Heart right ventricle (tissue), 16 donors: ENCODE results near the gene JCAD. TPM values are rescaled to one million over a fixed set of nuclear protein-coding genes. Genes with fewer than 3 reads are reported as not detected.
A peak's percentile ranks its signal among the peaks of the same experiment; 100 is the strongest.
"Not testable (repeated sequence)": the region's sequence is repeated elsewhere in the genome, so short reads cannot be mapped to it uniquely, and the experiment has no call there.

Experiments
- ATAC-seq, 8 donors: fragments of 200-7000 bp; cut with Tn5 transposase; one replicate each; pipeline ENCODE4 v1.9.1; 2020; ENCODE audit warnings: mild to moderate bottlenecking in 8 of 8, moderate library complexity in 8 of 8, moderate number of reproducible peaks in 1 of 8
- DNase-seq, 2 donors: peaks; one replicate each; pipeline ENCODE4 v3.0.0-alpha.2; 2020
- H3K27ac ChIP-seq, 10 donors: fragments of 200-600 bp; sonication (generic) in 2 of 10; one replicate each; pipeline versions ENCODE4 v1.5.0 to v1.8.0; 2020 to 2022; ENCODE audit warnings: mild to moderate bottlenecking in 3 of 10
- H3K27me3 ChIP-seq, 7 donors: fragments of 200-600 bp; one replicate each; pipeline ENCODE4 v1.8.0; 2021 to 2022; ENCODE audit warnings: mild to moderate bottlenecking in 2 of 7
- H3K36me3 ChIP-seq, 9 donors: fragments of 200-600 bp; sonication (generic) in 1 of 9; one replicate each; pipeline versions ENCODE4 v1.5.0 to v1.8.0; 2020 to 2022; ENCODE audit warnings: mild to moderate bottlenecking in 2 of 9
- H3K4me1 ChIP-seq, 9 donors: fragments of 200-600 bp; sonication (generic) in 1 of 9; one replicate each; pipeline versions ENCODE4 v1.5.0 to v1.8.0; 2020 to 2022; ENCODE audit warnings: mild to moderate bottlenecking in 4 of 9
- H3K4me3 ChIP-seq, 10 donors: fragments of 200-600 bp; sonication (generic) in 2 of 10; one replicate each; pipeline versions ENCODE4 v1.5.0 to v1.8.0; 2020 to 2022; ENCODE audit warnings: mild to moderate bottlenecking in 7 of 10, moderate library complexity in 2 of 10
- H3K9me3 ChIP-seq, 11 donors: fragments of 200-600 bp in 10 of 11; sonication (generic) in 2 of 11; one replicate each; pipeline versions ENCODE4 v1.5.0 to v1.8.0; 2013 to 2022; ENCODE audit warnings: mild to moderate bottlenecking in 2 of 11, control low read depth in 1 of 11, moderate library complexity in 1 of 11
- WGBS, 2 donors: extraction: QIAGEN DNeasy Blood & Tissue Kit; methylation state at CpG; one replicate each; pipeline ENCODE4 v1.1.7; 2013; ENCODE audit warnings: inconsistent platforms in 1 of 2; 5-methylcytosine and 5-hydroxymethylcytosine counted together
- intact Hi-C, 10 donors: fragments of 100-400 bp; cut with DNase I; formaldehyde crosslinking; loops; one replicate each; pipeline versions ENCODE4 v1.11.1 to v1.14.2; 2022
- long read RNA-seq, 3 donors: library from polyadenylated mRNA; unstranded; transcript quantifications; one replicate each; pipeline ENCODE4 v2.0.0, GENCODE V29; 2020 to 2021
- polyA plus RNA-seq, 2 donors: library from polyadenylated mRNA; stranded (reverse); fragments of 200-250 nt; gene quantifications; one replicate each; pipeline ENCODE4 v1.2.3, GENCODE V29; 2013
- total RNA-seq, 10 donors: library from RNA; stranded (reverse); fragmentation: NEBNext Ultra II Directional in 3 of 10; extraction: Animal tissue kit (Norgen Biotek cat#: 25700) in 3 of 10; gene quantifications; one replicate each; pipeline versions ENCODE4 v1.2.1 to v1.2.4, GENCODE V29; 2021 to 2023
- TF ChIP-seq, protein P1 (sequence below), 9 donors: fragments of 200-600 bp; sonication (generic) in 2 of 9; IDR thresholded peaks; one replicate each; pipeline versions ENCODE4 v1.5.0 to v1.8.0; 2021 to 2022; ENCODE audit warnings: antibody characterized with exemption in 9 of 9, mild to moderate bottlenecking in 5 of 9, moderate library complexity in 1 of 9
- donor health status: Arrhythmogenic right ventricular cardiomyopathy.
- donor health status: ischemic (EF 13 %, LVEDD 7.1; RV severe dilation, severe dysfunction).
- donor health status: healthy with polysubstance abuse.
- donor health status: DM: no; HTN: yes; CAD: no.
- donor health status: DM: no; HTN: no; CAD: no.
- donor health status: ischemic (EF 25% LVEDD 6.9; RV normal size, moderate dysfunction).
- donor health status: ischemic (EF 25% LVEDD 5.7; RV mildly dilated, moderate dysfunction).
- donor health status: healthy.
- donor health status: DM: yes; HTN: yes; CAD: no.
- donor health status: Ischemic cardiomyopathy.
- donor health status: ischemic (EF 35%, LVEDD 5.7; RV mildly dilated, moderate dysfunction).
- donor health status: nonischemic (EF 11% LVEDD 7.7; RV severe dilation, severe dysfunction).
- donor health status: DM: yes; HTN: yes; CAD: no.
- donor health status: PGD.
- donor health status: ischemic (EF 29% LVEDD 5.4; RV normal size, mild dysfunction).
- donor health status: nonischemic (EF 23%, LVEDD 6.1; RV moderate dilation, normal function).

JCAD gene, protein sequence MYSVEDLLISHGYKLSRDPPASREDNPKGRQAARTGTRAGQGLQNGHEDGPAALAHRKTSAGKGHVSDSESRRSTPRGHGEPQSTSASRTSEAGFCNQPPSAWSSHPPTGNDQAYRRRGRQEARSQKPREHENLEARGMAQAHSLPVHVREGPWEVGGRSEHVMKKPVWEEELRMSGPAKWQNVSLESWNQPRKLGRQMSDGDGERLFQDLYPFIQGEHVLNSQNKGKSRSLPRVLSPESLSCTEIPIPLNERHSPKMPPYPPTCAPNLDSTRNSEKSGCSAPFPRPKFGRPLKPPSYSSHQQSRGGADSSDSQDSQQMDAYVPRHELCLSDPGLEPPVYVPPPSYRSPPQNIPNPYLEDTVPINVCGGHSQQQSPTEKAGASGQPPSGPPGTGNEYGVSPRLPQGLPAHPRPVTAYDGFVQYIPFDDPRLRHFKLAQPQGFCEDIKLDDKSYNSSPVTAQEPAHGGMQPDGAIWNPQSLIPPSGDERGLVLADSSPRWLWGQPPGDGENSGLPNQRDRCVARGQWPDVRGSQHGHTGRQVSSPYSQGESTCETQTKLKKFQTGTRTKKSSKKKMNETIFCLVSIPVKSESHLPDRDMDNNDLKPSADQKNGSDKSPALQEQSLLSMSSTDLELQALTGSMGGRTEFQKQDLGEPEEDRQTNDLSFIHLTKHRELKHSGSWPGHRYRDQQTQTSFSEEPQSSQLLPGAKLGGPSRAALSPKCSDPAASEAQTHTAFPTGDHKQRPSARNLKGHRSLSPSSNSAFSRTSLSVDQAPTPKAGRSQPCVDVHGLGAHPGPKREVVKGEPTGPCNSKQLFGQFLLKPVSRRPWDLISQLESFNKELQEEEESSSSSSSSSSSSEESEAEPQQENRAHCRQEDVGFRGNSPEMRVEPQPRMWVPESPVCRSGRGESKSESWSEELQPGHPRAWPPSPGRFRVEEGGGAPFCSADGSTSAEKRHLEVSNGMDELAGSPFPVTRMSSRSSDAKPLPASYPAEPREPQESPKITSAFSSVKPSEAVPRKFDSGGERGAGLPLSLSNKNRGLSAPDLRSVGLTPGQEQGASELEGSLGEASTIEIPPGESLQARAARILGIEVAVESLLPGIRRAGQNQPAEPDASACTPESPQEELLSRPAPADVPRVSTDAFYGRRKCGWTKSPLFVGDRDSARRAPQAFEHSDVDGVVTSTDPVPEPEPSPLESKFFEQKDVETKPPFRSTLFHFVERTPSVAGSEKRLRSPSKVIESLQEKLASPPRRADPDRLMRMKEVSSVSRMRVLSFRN (N-terminal part only)
- total RNA-seq (10 to 100 TPM; 16.5 to 39.8 (median 21.4) TPM), polyA plus RNA-seq (10 to 100 TPM in 1 of 2 donors, 1 to 10 TPM in 1; 7.7 to 13.0 TPM)
- long read RNA-seq, donor 1, full-length matches to known transcripts = 2 of 19 reads
- long read RNA-seq, donor 1, partial matches to known transcripts = 5 of 19 reads
- long read RNA-seq, donor 1, other reads (novel, unspliced or antisense) = 12 of 19 reads
- long read RNA-seq, donor 2, full-length matches to known transcripts = 4 of 18 reads
- long read RNA-seq, donor 2, partial matches to known transcripts = 3 of 18 reads
- long read RNA-seq, donor 2, other reads (novel, unspliced or antisense) = 11 of 18 reads
- long read RNA-seq, donor 3, full-length matches to known transcripts = 1 of 30 reads
- long read RNA-seq, donor 3, partial matches to known transcripts = 8 of 30 reads
- long read RNA-seq, donor 3, other reads (novel, unspliced or antisense) = 21 of 30 reads

DNA sequence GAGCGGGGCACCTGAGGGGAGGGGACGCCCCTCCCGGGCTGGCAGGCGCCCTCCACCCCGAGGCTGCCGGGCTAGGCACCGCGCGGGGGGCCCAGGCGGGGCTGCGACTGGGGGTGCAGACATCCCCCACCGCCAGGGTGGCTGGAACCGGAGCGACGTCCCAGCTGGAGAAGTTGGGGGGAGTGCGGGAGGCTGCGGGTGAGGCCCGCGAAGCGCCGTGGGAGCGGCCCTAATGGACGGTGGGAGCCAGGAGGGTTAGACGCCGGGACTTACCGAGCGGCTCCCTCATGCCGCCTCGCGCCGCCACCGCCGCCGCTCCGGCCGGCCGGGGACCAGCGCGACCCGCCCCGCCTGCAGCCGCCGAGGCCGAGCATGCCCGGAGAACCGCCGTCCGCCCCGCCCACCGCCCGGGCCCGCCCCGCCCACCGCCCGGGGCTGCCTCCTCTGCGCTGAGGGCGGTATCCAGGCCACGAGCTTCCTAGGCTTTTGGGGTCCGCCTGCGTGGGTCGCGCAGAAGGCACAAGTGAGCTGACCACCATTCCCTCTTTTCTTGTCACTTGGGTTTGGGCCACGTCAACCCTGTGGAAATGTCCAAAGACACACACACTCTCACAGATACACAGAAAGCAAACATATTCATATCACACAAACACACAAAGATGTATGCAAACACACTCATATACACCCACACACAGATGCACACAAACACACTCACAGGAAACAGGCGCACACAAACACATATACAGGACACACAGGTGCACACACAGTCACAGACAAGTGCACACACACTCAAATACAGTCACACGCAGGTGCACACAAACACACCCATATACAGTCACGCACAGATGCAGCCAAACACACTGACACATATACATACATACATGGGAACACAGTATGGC lies at the start of gene JCAD:
TSS of gene JCAD (minus strand) at position 378 of the 899 bp plus-strand sequence. CDS start 11,774 bp downstream, outside the sequence.
- H3K36me3 ChIP-seq = no peaks in the 10 kb centered on the region
- peak within 1 kb of the TSS; percentile 68 to 90 (median 82) for H3K4me3 ChIP-seq
- WGBS, 2 donors = 4 to 8% methylated on average over 38 to 66 of the region's 66 CpGs
- no peaks in the 10 kb centered on the region for H3K9me3 ChIP-seq
- TF ChIP-seq, protein P1, sequence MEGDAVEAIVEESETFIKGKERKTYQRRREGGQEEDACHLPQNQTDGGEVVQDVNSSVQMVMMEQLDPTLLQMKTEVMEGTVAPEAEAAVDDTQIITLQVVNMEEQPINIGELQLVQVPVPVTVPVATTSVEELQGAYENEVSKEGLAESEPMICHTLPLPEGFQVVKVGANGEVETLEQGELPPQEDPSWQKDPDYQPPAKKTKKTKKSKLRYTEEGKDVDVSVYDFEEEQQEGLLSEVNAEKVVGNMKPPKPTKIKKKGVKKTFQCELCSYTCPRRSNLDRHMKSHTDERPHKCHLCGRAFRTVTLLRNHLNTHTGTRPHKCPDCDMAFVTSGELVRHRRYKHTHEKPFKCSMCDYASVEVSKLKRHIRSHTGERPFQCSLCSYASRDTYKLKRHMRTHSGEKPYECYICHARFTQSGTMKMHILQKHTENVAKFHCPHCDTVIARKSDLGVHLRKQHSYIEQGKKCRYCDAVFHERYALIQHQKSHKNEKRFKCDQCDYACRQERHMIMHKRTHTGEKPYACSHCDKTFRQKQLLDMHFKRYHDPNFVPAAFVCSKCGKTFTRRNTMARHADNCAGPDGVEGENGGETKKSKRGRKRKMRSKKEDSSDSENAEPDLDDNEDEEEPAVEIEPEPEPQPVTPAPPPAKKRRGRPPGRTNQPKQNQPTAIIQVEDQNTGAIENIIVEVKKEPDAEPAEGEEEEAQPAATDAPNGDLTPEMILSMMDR (IDR thresholded peaks at IDR 0.05) = no peak
- intact Hi-C loops = loop anchor here in 5 of 10 donors (5.0 to 10.0 kb wide), 4 partner anchors 52 to 128 kb away; no protein-coding TSS in a partner anchor
- peaks cover 0 to 69% (median 40%) of the 10 kb centered on the region in 9 donors for H3K4me1 ChIP-seq
- H3K27ac ChIP-seq = peak within 1 kb of the TSS; percentile 90 to 99 (median 95)
- H3K27me3 ChIP-seq = peaks cover 0 to 61% (median 7%) of the 10 kb centered on the region in 7 donors
- DNase-seq (peak; percentile 80 to 85), ATAC-seq (peak; percentile 76 to 94 (median 84))

DNA sequence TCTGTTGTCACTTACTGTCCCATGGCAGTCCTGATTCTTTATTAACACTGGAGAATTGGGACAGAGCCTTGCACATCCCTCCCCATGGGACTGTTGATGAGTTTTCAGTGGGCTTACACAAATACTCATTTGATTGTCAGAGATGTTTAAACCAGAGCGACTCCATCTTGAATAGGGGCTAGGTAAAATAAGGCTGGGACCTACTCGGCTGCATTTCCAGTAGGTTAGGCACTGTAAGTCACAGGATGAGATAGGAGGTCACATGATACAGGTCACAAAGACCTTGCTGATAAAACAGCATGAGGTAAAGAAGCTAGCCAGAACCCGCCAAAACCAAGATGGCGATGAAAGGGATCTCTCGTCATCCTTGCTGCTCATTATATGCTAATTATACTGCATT lies 47.6 kb upstream of the JCAD start:
- Histone ChIP-seq H3K9me3 (no peaks in the 10 kb centered on the region), H3K36me3 (no peaks in the 10 kb centered on the region), H3K27ac (no peak overlapping the region), H3K4me1 (peaks cover 0 to 5% (median 0%) of the 10 kb centered on the region in 9 donors), H3K27me3 (peaks cover 0 to 6% (median 0%) of the 10 kb centered on the region in 7 donors), H3K4me3 (no peak overlapping the region)
- no peak for DNase-seq
- TF ChIP-seq, protein P1 (IDR thresholded peaks at IDR 0.05) = no peak
- 79% methylated on average over 5 of the region's 5 CpGs for WGBS, 2 donors
- no peak for ATAC-seq
- intact Hi-C loops = no loop called here

DNA sequence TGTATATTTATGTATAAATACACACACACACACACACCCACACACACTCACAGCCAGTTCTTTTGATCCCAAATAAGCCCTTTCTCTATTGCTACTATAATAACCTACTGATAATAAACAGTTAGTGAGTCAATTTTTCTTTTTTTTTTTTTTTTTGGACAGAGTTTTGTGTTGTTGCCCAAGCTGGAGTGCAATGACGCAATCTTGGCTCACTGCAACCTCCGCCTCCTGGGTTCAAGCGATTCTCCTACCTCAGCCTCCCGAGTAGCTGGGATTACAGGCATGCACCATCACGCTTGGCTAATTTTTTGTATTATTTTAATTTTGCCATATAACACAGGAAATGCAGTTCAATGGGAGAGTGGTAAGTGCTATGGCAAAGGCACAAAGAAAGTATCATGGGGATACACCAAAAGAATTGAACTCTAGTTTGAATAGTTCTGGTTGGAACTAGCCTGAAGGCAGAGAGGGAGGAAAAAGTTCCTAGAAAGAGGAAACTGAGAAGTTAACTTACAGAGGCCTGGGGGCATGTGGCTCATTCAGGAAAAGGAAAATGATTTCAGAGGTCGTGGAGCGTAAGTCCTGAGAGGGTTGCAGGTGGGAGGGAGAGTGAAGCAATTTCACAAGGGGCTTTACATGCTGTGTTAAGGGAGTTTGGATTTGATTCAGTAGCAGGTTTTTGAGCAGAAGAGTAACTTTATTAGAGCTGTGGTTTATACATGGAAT lies 44.4 kb upstream of the JCAD start:
- Histone ChIP-seq H3K27ac (no peak overlapping the region), H3K27me3 (peaks cover 0 to 6% (median 0%) of the 10 kb centered on the region in 7 donors), H3K9me3 (no peaks in the 10 kb centered on the region), H3K4me1 (peaks cover 0 to 5% (median 0%) of the 10 kb centered on the region in 9 donors), H3K36me3 (no peaks in the 10 kb centered on the region), H3K4me3 (no peak overlapping the region)
- ATAC-seq (no peak), DNase-seq (no peak)
- TF ChIP-seq, protein P1 (IDR thresholded peaks at IDR 0.05) = no peak
- intact Hi-C loops = no loop called here
- 78 to 85% methylated on average over 7 of the region's 7 CpGs for WGBS, 2 donors

DNA sequence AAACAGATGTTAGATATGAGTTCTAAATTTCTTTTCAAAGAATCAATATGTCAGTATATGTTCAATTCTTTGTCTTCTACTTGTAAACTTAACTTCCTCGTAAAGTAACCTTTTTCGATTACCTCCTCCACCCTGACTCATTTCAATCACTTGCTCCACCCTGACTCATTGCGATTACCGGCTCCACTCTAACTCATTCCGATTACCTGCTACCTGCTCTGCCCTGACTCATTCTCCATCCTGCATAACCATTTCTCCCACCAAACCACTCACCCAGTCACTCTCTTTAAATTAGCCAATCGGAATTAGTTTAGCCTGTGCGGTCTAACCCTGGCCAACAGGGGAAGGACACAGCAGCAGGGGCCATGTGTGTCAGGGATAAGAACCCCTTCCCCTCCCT lies 40.3 kb upstream of the JCAD start:
- H3K4me1 ChIP-seq = peaks cover 0 to 10% (median 0%) of the 10 kb centered on the region in 9 donors
- intact Hi-C loops, H3K27ac ChIP-seq, H3K27me3 ChIP-seq, H3K4me3 ChIP-seq, H3K9me3 ChIP-seq, H3K36me3 ChIP-seq, ATAC-seq, DNase-seq: not testable (repeated sequence)
- WGBS, 2 donors = 95 to 98% methylated on average over 7 of the region's 7 CpGs
